ENCODE results near the gene ARHGAP25.

- no peak for TF ChIP-seq CTCF (conservative IDR thresholded peaks at IDR 0.05; ENCODE audit: low read depth, low read length)
- no peak for TF ChIP-seq POLR2A (IDR thresholded peaks at IDR 0.05; ENCODE audit: low read depth, low read length)
- TF ChIP-seq USF2 (IDR thresholded peaks at IDR 0.05; ENCODE audit: low read depth, low read length) = no peak
- no peak for TF ChIP-seq CEBPB (IDR thresholded peaks at IDR 0.05; ENCODE audit: low read depth, low read length)
- no peak for TF ChIP-seq SMC3 (IDR thresholded peaks at IDR 0.05; ENCODE audit: low read depth, low read length)
- no peak for TF ChIP-seq RFX5 (IDR thresholded peaks at IDR 0.05; ENCODE audit: low read depth, low read length)
- TF ChIP-seq MAFK (IDR thresholded peaks at IDR 0.05; ENCODE audit: low read depth, low read length) = no peak
- no peak for TF ChIP-seq RAD21 (IDR thresholded peaks at IDR 0.05; ENCODE audit: low read length)
Measured at GRCh38 chr2:68870215-68870614, 135.6 kb downstream of the ARHGAP25 start.
